A673 (cell line): ENCODE measurements around the gene PILRA.

Source experiments
- EZH2 ChIP-seq: fragments of 200-600 bp; sonication (generic); IDR thresholded peaks from 2 replicates; pipeline ENCODE4 v1.6.1; 2017; ENCODE audit warnings: borderline replicate concordance, low read depth, mild to moderate bottlenecking, mixed read lengths, antibody characterized with exemption, low read length; ENCODE audit not compliant: poor library complexity, severe bottlenecking
- TF ChIP-seq, protein P1 (sequence below): fragments of 300-800, 200-600 bp; sonication (generic); conservative IDR thresholded peaks from 2 replicates; pipeline ENCODE4 v1.5.1; 2017; ENCODE audit warnings: low read depth, mild to moderate bottlenecking, antibody characterized with exemption, low read length, moderate library complexity, mixed read lengths

DNA sequence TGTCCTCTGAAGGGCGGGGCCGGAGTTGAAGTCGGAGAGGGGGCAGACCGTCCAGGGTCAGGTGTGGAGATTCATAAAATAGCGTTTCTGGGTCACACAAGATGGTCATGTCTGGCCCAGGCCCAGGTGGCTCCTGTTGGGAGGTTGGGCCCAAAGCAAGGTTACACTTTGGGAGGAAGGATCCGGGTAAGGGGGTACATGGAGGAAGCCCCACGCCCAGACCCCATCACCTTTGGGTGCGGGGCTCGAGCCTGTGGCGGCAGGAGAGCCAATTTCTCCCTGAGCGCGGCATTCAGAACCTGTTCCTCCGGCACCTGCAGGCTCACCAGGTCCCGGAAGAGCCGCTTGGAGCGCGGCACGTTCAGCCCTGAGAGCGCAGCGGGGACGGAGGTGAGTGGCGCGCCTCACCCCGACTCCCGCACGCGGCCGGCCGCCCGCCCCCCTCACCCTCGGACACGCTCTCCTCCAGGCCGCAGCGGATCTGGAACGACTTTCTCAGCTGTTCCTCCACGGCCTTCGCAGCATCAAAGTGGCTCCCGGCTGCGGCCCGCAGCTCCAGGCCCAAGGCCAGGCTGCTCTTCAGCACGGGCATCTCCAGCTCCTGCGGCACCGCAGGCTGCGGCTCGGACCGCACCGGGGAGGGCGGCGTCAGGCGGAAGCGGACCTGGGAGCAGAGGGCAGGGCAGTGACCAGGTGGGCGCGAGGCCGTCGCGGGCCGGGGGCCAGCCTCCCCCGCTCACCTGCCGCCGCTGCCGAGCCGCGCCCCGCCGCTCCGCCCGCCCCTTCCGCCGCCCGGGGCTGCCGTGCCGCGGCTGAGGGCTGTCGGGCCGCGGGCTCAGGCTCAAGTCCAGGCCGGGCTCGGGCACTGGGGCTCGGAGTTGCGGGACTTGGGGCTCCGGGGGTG, 62.4 kb downstream of the PILRA start:
- TF ChIP-seq, protein P1, sequence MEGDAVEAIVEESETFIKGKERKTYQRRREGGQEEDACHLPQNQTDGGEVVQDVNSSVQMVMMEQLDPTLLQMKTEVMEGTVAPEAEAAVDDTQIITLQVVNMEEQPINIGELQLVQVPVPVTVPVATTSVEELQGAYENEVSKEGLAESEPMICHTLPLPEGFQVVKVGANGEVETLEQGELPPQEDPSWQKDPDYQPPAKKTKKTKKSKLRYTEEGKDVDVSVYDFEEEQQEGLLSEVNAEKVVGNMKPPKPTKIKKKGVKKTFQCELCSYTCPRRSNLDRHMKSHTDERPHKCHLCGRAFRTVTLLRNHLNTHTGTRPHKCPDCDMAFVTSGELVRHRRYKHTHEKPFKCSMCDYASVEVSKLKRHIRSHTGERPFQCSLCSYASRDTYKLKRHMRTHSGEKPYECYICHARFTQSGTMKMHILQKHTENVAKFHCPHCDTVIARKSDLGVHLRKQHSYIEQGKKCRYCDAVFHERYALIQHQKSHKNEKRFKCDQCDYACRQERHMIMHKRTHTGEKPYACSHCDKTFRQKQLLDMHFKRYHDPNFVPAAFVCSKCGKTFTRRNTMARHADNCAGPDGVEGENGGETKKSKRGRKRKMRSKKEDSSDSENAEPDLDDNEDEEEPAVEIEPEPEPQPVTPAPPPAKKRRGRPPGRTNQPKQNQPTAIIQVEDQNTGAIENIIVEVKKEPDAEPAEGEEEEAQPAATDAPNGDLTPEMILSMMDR = no peak
- TF ChIP-seq EZH2 = no peak
